ENCODE measurements around the gene CMTM2. TPM values are rescaled to one million over a fixed set of nuclear protein-coding genes. Genes with fewer than 3 reads are reported as not detected.

Gene CMTM2
- total RNA-seq: not detected

GRCh38 chr16:66578651-66579531, at the start of gene CMTM2:
Gene CMTM2, plus strand, starts transcription at chr16:66579463. Its CDS starts 145 bp downstream, at chr16:66579608.
- Histone ChIP-seq H3K27me3 (peaks cover 5% of the 10 kb centered on the region), H3K9me3 (no peaks in the 10 kb centered on the region), H3K36me3 (no peaks in the 10 kb centered on the region), H3K27ac (no peak within 1 kb of the TSS), H3K4me3 (peak within 1 kb of the TSS; percentile 38), H3K4me1 (peaks cover 11% of the 10 kb centered on the region)
- TF ChIP-seq CTCF (IDR thresholded peaks at IDR 0.05) (no peak), POLR2AphosphoS5 (IDR thresholded peaks at IDR 0.05) (no peak), EP300 (IDR thresholded peaks at IDR 0.05) (no peak), POLR2A (IDR thresholded peaks at IDR 0.05) (no peak)
- 47% methylated on average over 57 of the region's 77 CpGs for WGBS
- no peak for DNase-seq (ENCODE audit: low spot score in 2 of 2)

- H3K4me1 ChIP-seq: peaks cover 6% of the 10 kb centered on the region
- H3K27me3 ChIP-seq: no peaks in the 10 kb centered on the region
- no peak for DNase-seq (ENCODE audit: low spot score in 2 of 2)
- no peak overlapping the region for H3K27ac ChIP-seq
- no peaks in the 10 kb centered on the region for H3K9me3 ChIP-seq
- 85% methylated on average over 6 of the region's 6 CpGs for WGBS
- H3K36me3 ChIP-seq: peaks cover 69% of the 10 kb centered on the region
- TF ChIP-seq POLR2A (IDR thresholded peaks at IDR 0.05) (no peak), POLR2AphosphoS5 (IDR thresholded peaks at IDR 0.05) (no peak), EP300 (IDR thresholded peaks at IDR 0.05) (no peak), CTCF (IDR thresholded peaks at IDR 0.05) (no peak)
- no peak overlapping the region for H3K4me3 ChIP-seq
These were observed 49.8 kb upstream of the CMTM2 start for GRCh38 chr16:66529475-66529874.

- 54% methylated on average over 1 of the region's 1 CpG for WGBS
- H3K36me3 ChIP-seq: peaks cover 65% of the 10 kb centered on the region
These were observed 44.9 kb upstream of the CMTM2 start for GRCh38 chr16:66534376-66534799.

DNA sequence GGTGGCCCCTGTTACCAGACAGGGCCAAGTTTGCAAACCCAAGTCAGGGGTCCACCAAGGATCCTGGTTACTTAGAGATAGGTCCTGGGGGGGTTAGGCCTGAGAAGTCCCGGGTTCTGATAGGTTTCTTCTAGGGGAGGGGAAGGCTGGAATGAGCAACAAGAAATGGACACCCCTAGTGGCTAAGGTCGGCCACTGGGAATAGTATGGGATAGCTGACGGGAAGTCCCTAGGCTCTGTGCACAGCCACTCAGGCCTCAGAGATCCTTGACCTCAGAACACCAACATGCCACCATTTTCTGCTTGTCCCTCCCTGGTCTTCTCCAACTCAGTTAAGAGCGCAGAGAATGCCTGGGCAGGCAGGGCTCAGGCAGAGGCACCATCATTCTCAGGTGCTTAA, 42.7 kb upstream of the CMTM2 start:
- Histone ChIP-seq H3K9me3 (no peaks in the 10 kb centered on the region), H3K27me3 (no peaks in the 10 kb centered on the region), H3K36me3 (peaks cover 47% of the 10 kb centered on the region), H3K4me3 (no peak overlapping the region), H3K4me1 (no peaks in the 10 kb centered on the region), H3K27ac (no peak overlapping the region)
- no peak for TF ChIP-seq POLR2A (IDR thresholded peaks at IDR 0.05)
- no peak for TF ChIP-seq EP300 (IDR thresholded peaks at IDR 0.05)
- TF ChIP-seq CTCF (IDR thresholded peaks at IDR 0.05): no peak
- TF ChIP-seq POLR2AphosphoS5 (IDR thresholded peaks at IDR 0.05): no peak
- no peak for DNase-seq (ENCODE audit: low spot score in 2 of 2)
- 97% methylated on average over 4 of the region's 4 CpGs for WGBS

More at GRCh38 chr16:66534376-66534799, 44.9 kb upstream of the CMTM2 start:
- Histone ChIP-seq H3K4me1 (no peaks in the 10 kb centered on the region), H3K27ac (no peak overlapping the region), H3K9me3 (no peaks in the 10 kb centered on the region), H3K27me3 (no peaks in the 10 kb centered on the region), H3K4me3 (no peak overlapping the region)
- DNase-seq (ENCODE audit: low spot score in 2 of 2): no peak
- TF ChIP-seq CTCF (IDR thresholded peaks at IDR 0.05) (no peak), EP300 (IDR thresholded peaks at IDR 0.05) (no peak), POLR2A (IDR thresholded peaks at IDR 0.05) (no peak), POLR2AphosphoS5 (IDR thresholded peaks at IDR 0.05) (no peak)

GRCh38 chr16:66537236-66537635, 42.0 kb upstream of the CMTM2 start:
- Histone ChIP-seq H3K4me1 (no peaks in the 10 kb centered on the region), H3K27ac (no peak overlapping the region), H3K9me3 (no peaks in the 10 kb centered on the region), H3K36me3 (peaks cover 48% of the 10 kb centered on the region), H3K27me3 (no peaks in the 10 kb centered on the region), H3K4me3 (no peak overlapping the region)
- DNase-seq (ENCODE audit: low spot score in 2 of 2): no peak
- TF ChIP-seq POLR2AphosphoS5 (IDR thresholded peaks at IDR 0.05) (no peak), EP300 (IDR thresholded peaks at IDR 0.05) (no peak)
- 93% methylated on average over 2 of the region's 2 CpGs for WGBS

Measured in suprapubic skin (tissue), 4 donors.